Subcutaneous adipose tissue (tissue), 4 donors: Measurements from ENCODE around the gene LRRC41. TPM values are rescaled to one million over a fixed set of nuclear protein-coding genes. Genes with fewer than 3 reads are reported as not detected.

Experiments
- total RNA-seq, 4 donors: library from RNA; depleted of rRNA; stranded (reverse); fragments of >200 nt; gene quantifications; one replicate each; pipeline ENCODE4 v1.1.0, GENCODE V29; 2016
- TF ChIP-seq, protein P1 (sequence below): fragments of 450-650 bp; IDR thresholded peaks from one replicate; pipeline ENCODE4 v1.5.1; 2016; ENCODE audit warnings: low read depth, mild to moderate bottlenecking, control low read depth, antibody characterized with exemption, moderate library complexity

The LRRC41 gene
- total RNA-seq, 4 donors from 2014 or later = 44.7 to 58.0 (median 52.0) TPM

- TF ChIP-seq, protein P1, sequence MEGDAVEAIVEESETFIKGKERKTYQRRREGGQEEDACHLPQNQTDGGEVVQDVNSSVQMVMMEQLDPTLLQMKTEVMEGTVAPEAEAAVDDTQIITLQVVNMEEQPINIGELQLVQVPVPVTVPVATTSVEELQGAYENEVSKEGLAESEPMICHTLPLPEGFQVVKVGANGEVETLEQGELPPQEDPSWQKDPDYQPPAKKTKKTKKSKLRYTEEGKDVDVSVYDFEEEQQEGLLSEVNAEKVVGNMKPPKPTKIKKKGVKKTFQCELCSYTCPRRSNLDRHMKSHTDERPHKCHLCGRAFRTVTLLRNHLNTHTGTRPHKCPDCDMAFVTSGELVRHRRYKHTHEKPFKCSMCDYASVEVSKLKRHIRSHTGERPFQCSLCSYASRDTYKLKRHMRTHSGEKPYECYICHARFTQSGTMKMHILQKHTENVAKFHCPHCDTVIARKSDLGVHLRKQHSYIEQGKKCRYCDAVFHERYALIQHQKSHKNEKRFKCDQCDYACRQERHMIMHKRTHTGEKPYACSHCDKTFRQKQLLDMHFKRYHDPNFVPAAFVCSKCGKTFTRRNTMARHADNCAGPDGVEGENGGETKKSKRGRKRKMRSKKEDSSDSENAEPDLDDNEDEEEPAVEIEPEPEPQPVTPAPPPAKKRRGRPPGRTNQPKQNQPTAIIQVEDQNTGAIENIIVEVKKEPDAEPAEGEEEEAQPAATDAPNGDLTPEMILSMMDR = no peak
Observed at GRCh38 chr1:46342677-46343350, 39.4 kb upstream of the LRRC41 start.

DNA sequence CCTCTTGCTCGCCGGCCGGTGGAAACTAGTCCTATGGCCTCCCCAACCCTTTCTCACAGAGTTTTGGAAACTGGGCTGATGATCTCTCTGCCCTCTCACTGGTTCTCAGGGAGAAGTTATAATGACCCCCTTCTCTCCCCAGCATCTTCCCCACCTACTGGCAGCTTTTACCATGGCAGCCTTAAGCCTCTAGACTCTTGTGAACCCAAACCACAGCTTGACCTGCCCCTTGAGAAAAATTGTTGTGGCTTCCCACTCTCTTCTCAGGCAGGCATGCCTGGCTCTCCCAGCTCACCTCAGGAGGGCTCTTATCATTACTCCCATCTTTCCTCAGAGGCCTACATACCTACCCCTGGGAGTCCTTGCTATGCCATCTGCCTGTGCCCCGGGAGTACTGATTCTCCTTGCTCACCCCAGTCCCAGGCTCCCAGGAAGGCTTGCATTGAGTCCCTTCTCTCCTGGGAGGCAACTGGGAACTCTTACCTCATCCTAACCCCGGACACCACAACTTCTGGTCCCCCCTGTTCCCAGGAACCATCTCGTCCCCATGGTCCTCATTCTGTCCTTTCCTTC lies 38.8 kb upstream of the LRRC41 start:
- TF ChIP-seq, protein P1 = no peak

GRCh38 chr1:46341222-46342083 lies 38.0 kb upstream of the LRRC41 start:
- TF ChIP-seq, protein P1 = no peak

GRCh38 chr1:46340404-46341221 lies 37.2 kb upstream of the LRRC41 start, which contains the start of gene NSUN4:
TSS of gene NSUN4 (plus strand) at chr1:46340807. CDS start at chr1:46340827, 20 bp downstream.
- TF ChIP-seq, protein P1 = no peak

GRCh38 chr1:46335081-46335480 lies 31.7 kb upstream of the LRRC41 start:
- TF ChIP-seq, protein P1 = no peak

DNA sequence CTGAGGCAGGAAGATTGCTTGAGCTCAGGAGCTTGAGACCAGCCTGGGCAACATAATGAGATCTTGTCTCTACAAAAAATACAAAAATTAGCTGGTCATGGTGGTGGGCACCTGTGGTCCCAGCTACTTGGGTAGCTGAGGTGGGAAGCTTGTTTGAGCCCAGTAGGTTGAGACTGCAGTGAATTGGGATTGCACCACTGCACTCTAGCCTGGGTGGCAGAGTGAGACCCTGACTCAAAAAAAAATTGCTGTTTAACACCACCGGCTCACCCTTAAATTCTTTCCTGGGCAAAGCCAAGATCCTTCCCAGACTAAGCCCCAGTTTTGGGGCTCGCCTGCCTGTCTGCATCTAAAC lies 30.6 kb upstream of the LRRC41 start:
- TF ChIP-seq, protein P1 = no peak
